ENCODE results near the gene ZYX. TPM values are rescaled to one million over a fixed set of nuclear protein-coding genes. Genes with fewer than 3 reads are reported as not detected.

The ZYX gene
- total RNA-seq, 1 donor from 2014 or later, result 523 TPM

- no peak for DNase-seq (ENCODE audit: low read depth)
- H3K27me3 ChIP-seq (ENCODE audit: insufficient read depth, low read length), result no peaks in the 10 kb centered on the region
- H3K27ac ChIP-seq (ENCODE audit: low read depth, low read length), result no peak overlapping the region
- TF ChIP-seq EZH2 (IDR thresholded peaks at IDR 0.05; ENCODE audit: insufficient read depth, low read length) (no peak), CTCF (IDR thresholded peaks at IDR 0.05; ENCODE audit: insufficient read depth, low read depth, low read length) (no peak)
- H3K4me3 ChIP-seq (ENCODE audit: insufficient read depth, low read depth, low read length), result no peak overlapping the region
- H3K36me3 Mint-ChIP-seq (ENCODE audit: low read depth, unreplicated experiment), result peaks cover 20% of the 10 kb centered on the region
- H3K27ac Mint-ChIP-seq (ENCODE audit: unreplicated experiment), result peak overlapping the region; percentile 66
- H3K36me3 ChIP-seq (ENCODE audit: insufficient read depth, low read length), result peaks cover 29% of the 10 kb centered on the region
- peaks cover 31% of the 10 kb centered on the region for H3K4me1 ChIP-seq (ENCODE audit: insufficient read depth, low read length)
- H2AFZ ChIP-seq (ENCODE audit: low read depth, low read length), result no peak overlapping the region
- FAIRE-seq, result no peak
- H4K20me1 ChIP-seq (ENCODE audit: insufficient read depth, low read length), result peaks cover 62% of the 10 kb centered on the region
- no peak overlapping the region for H3K9ac ChIP-seq (ENCODE audit: low read length)
- peaks cover 23% of the 10 kb centered on the region for H3K79me2 ChIP-seq (ENCODE audit: insufficient read depth, low read length)
- H3K4me1 Mint-ChIP-seq (ENCODE audit: low read depth, unreplicated experiment), result peaks cover 26% of the 10 kb centered on the region
- no peak overlapping the region for H3K4me3 Mint-ChIP-seq (ENCODE audit: unreplicated experiment)
- peaks cover 3% of the 10 kb centered on the region for H3K27me3 Mint-ChIP-seq (ENCODE audit: low read depth, unreplicated experiment)
- peaks cover 4% of the 10 kb centered on the region for H3K9me3 Mint-ChIP-seq (ENCODE audit: unreplicated experiment)
- H3K9me3 ChIP-seq (ENCODE audit: insufficient read depth, low read depth, low read length), result no peaks in the 10 kb centered on the region
- H3K4me2 ChIP-seq (ENCODE audit: low read length), result no peak overlapping the region
Measured at GRCh38 chr7:143393267-143394041, 12.3 kb downstream of the ZYX start.

- peaks cover 4% of the 10 kb centered on the region for H3K9me3 Mint-ChIP-seq (ENCODE audit: unreplicated experiment)
- peaks cover 17% of the 10 kb centered on the region for H3K79me2 ChIP-seq (ENCODE audit: insufficient read depth, low read length)
- FAIRE-seq (no peak), DNase-seq (ENCODE audit: low read depth) (no peak)
- H3K27ac Mint-ChIP-seq (ENCODE audit: unreplicated experiment), result peak overlapping the region; percentile 66
- H3K36me3 ChIP-seq (ENCODE audit: insufficient read depth, low read length), result peaks cover 25% of the 10 kb centered on the region
- peaks cover 21% of the 10 kb centered on the region for H3K36me3 Mint-ChIP-seq (ENCODE audit: low read depth, unreplicated experiment)
- no peak overlapping the region for H3K4me3 ChIP-seq (ENCODE audit: insufficient read depth, low read depth, low read length)
- no peak overlapping the region for H2AFZ ChIP-seq (ENCODE audit: low read depth, low read length)
- no peak overlapping the region for H3K9ac ChIP-seq (ENCODE audit: low read length)
- no peaks in the 10 kb centered on the region for H3K27me3 ChIP-seq (ENCODE audit: insufficient read depth, low read length)
- no peaks in the 10 kb centered on the region for H3K9me3 ChIP-seq (ENCODE audit: insufficient read depth, low read depth, low read length)
- no peak overlapping the region for H3K4me2 ChIP-seq (ENCODE audit: low read length)
- H3K27me3 Mint-ChIP-seq (ENCODE audit: low read depth, unreplicated experiment), result peaks cover 3% of the 10 kb centered on the region
- no peak overlapping the region for H3K27ac ChIP-seq (ENCODE audit: low read depth, low read length)
- peaks cover 31% of the 10 kb centered on the region for H3K4me1 ChIP-seq (ENCODE audit: insufficient read depth, low read length)
- peaks cover 25% of the 10 kb centered on the region for H3K4me1 Mint-ChIP-seq (ENCODE audit: low read depth, unreplicated experiment)
- no peak overlapping the region for H3K4me3 Mint-ChIP-seq (ENCODE audit: unreplicated experiment)
- H4K20me1 ChIP-seq (ENCODE audit: insufficient read depth, low read length), result peaks cover 56% of the 10 kb centered on the region
- TF ChIP-seq CTCF (IDR thresholded peaks at IDR 0.05; ENCODE audit: insufficient read depth, low read depth, low read length) (no peak), EZH2 (IDR thresholded peaks at IDR 0.05; ENCODE audit: insufficient read depth, low read length) (no peak)
Measured at GRCh38 chr7:143394068-143394467, 12.9 kb downstream of the ZYX start.

- peaks cover 4% of the 10 kb centered on the region for H3K9me3 Mint-ChIP-seq (ENCODE audit: unreplicated experiment)
- no peak for FAIRE-seq
- peaks cover 20% of the 10 kb centered on the region for H3K4me1 Mint-ChIP-seq (ENCODE audit: low read depth, unreplicated experiment)
- H3K27me3 Mint-ChIP-seq (ENCODE audit: low read depth, unreplicated experiment), result peaks cover 3% of the 10 kb centered on the region
- Histone ChIP-seq H3K27me3 (ENCODE audit: insufficient read depth, low read length) (no peaks in the 10 kb centered on the region), H3K36me3 (ENCODE audit: insufficient read depth, low read length) (peaks cover 18% of the 10 kb centered on the region), H3K4me3 (ENCODE audit: insufficient read depth, low read depth, low read length) (no peak overlapping the region), H3K4me1 (ENCODE audit: insufficient read depth, low read length) (peaks cover 24% of the 10 kb centered on the region), H3K9me3 (ENCODE audit: insufficient read depth, low read depth, low read length) (no peaks in the 10 kb centered on the region), H3K4me2 (ENCODE audit: low read length) (no peak overlapping the region), H3K79me2 (ENCODE audit: insufficient read depth, low read length) (peaks cover 10% of the 10 kb centered on the region), H3K9ac (ENCODE audit: low read length) (no peak overlapping the region), H3K27ac (ENCODE audit: low read depth, low read length) (no peak overlapping the region), H2AFZ (ENCODE audit: low read depth, low read length) (no peak overlapping the region), H4K20me1 (ENCODE audit: insufficient read depth, low read length) (peaks cover 49% of the 10 kb centered on the region)
- no peak overlapping the region for H3K27ac Mint-ChIP-seq (ENCODE audit: unreplicated experiment)
- no peak for TF ChIP-seq EZH2 (IDR thresholded peaks at IDR 0.05; ENCODE audit: insufficient read depth, low read length)
- TF ChIP-seq CTCF (IDR thresholded peaks at IDR 0.05; ENCODE audit: insufficient read depth, low read depth, low read length), result no peak
- no peak for DNase-seq (ENCODE audit: low read depth)
- no peak overlapping the region for H3K4me3 Mint-ChIP-seq (ENCODE audit: unreplicated experiment)
- peaks cover 14% of the 10 kb centered on the region for H3K36me3 Mint-ChIP-seq (ENCODE audit: low read depth, unreplicated experiment)
Measured at GRCh38 chr7:143394777-143395176, 13.6 kb downstream of the ZYX start.

All from astrocyte (in vitro differentiated cells and primary cell).